Camera-type eye (tissue), 1 donor: ENCODE results near the gene RPP38. TPM values are rescaled to one million over a fixed set of nuclear protein-coding genes. Genes with fewer than 3 reads are reported as not detected.

ENCODE experiments used
- total RNA-seq: library from RNA; depleted of rRNA; stranded (reverse); fragments of >200 nt; gene quantifications from one replicate; pipeline ENCODE4 v1.2.3, GENCODE V29; 2014

The RPP38 gene
- 11.1 TPM for total RNA-seq

GRCh38 chr10:15097011-15097812 lies at the start of gene RPP38:
TSS of gene RPP38 (plus strand) at chr10:15097355. CDS start at chr10:15103315, 5,960 bp downstream.

GRCh38 chr10:15088428-15089261 lies 8.5 kb upstream of the RPP38 start, which contains the start of gene ACBD7:
TSS of gene ACBD7 (minus strand) at chr10:15088776. CDS start at chr10:15088728, 48 bp downstream.

Other genes with a start within 250 kb of the RPP38 start
- 31.0 TPM for gene SUV39H2, start 218.5 kb upstream of the RPP38 start, total RNA-seq
- 13.6 TPM for gene DCLRE1C, start 143.3 kb upstream of the RPP38 start, total RNA-seq
- not detected for gene MEIG1, start 138.0 kb upstream of the RPP38 start, total RNA-seq
- gene OLAH, start 53.4 kb upstream of the RPP38 start, total RNA-seq, result 0.93 TPM
- 9.8 TPM for gene ACBD7, start 8.6 kb upstream of the RPP38 start, total RNA-seq
- gene NMT2, start 71.3 kb downstream of the RPP38 start, total RNA-seq, result 35.6 TPM